HG03520 (cell line): ENCODE measurements around the gene SEC24D.

ENCODE experiments used
- ATAC-seq: cut with Tn5 transposase; IDR thresholded peaks from one replicate; pipeline ENCODE4 v1.9.1; 2021; ENCODE audit warnings: mild to moderate bottlenecking, moderate library complexity; ENCODE audit not compliant: unreplicated experiment

SEC24D gene

GRCh38 chr4:118753685-118754084, 82.2 kb downstream of the SEC24D start:
- ATAC-seq, result no peak

DNA sequence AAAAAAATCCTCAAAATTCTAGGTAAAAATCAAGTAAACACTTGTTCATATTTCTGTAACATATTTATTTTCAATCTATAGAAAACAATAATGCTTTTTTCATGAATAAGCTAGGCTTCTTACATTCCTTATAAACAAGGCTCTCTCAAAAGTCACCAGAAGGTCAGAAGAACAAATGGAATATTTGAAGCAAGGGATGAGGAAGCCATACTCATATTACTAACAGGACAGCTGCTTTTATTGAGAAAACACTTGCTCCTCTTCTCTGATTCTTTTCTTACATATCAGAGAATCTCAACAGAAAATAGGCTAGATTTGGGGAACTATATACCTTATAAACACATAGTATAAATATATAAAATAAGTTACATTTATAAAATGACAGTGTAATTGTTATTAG, 82.8 kb downstream of the SEC24D start:
- no peak for ATAC-seq

DNA sequence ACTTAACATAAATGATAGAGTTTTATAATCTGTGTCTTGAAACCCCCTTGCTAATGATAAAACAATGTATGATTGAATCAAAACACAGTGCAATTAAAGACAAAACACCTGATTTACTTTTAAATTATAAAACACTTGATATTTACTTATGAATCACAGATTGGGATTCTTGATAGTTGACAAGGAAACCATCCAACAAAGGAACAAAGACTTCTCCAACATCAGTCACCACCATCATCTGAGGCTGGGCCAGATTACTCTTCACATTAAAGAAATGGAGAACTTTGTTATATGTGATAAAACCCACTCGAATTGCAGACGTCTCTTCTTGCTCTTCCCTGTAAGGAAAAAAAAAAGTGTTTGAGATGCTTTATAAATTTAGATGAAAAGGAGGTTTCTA, 83.4 kb downstream of the SEC24D start:
- no peak for ATAC-seq

DNA sequence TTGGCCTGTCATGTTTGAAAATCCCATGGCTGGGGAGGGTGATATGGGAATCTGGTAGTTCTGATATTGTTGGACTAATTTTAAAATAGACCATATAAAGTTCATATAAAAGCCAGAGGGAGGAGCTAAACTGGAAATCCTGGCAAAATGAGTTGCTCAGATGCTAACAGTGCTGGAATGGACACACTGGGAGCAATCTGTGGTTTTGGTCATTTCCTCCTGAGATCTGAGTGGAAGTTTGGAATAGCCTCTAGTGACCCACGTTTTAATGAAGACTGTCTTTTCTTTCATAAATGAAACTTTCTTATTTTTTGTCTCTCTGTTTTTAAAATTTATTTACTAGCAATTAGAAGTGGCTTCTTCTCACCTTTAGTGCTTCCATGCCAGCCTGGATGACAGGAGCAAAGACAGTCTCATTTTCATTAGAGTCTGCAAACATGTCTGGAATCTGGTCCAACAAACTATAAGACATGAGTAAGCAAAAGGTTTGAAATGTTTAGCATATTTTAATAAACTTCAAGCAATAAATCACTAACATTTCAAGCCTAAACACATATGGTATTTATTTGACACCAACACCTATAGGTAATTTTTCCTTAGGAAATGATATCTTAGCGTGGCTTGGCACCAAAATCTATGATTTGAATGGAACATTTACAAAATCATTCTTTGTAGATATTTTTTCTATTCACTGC, 84.2 kb downstream of the SEC24D start:
- ATAC-seq, result no peak

GRCh38 chr4:118749347-118749988, 86.5 kb downstream of the SEC24D start:
- no peak for ATAC-seq

DNA sequence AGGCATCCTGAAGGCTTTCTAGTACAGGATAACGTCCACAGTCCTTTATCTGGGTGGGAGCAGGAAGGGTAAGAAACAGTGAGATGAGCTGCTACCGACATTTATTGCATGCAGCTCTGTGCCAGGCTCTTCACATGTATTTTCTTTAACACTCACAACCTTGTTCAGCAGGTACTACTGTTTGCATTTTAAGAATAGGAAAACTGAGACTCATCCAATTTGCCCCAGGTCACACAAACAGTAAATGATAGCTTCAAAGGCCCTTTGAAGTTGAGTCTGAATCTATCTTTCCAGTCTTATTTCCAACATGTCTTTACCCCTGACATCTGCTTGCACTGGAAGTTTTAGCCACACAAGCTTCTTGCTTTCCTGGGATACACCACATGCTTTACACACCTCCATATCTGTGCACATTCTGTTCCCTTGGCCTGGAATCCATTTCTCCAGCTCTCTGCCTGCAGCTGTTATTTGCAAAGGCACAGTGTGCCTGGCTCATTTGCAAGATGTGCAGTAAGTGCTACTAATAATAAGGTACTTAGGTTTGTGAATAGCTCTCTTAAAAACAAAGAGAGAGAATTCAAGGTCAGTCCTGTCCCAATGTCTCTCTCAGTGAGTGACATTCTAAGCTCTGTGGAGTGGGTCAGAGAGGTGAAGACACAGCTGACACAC, 89.5 kb downstream of the SEC24D start:
- ATAC-seq, result no peak

- ATAC-seq, result no peak
Measured at GRCh38 chr4:118745357-118745756, 90.6 kb downstream of the SEC24D start.

DNA sequence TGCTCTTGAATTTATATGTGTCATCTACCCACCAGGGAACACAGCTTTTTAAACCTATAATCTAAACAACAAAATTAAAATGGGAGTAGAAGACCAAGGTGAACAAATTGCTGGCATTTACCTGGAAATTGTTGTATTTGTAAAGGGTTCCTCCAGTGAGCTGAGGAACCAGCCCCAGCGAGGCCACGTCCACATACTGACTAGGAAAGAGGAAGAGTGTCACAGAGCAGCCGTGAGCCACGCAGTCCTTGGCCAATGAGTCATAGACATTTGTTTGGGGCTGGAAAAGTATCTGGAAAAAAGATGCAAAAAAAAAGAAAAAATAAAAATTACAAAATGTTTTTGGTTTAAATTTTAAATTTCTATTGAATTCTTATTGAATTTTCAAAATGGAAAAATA, 92.1 kb downstream of the SEC24D start:
- ATAC-seq, result no peak

- no peak for ATAC-seq
Measured at GRCh38 chr4:118742050-118742449, 93.9 kb downstream of the SEC24D start.

DNA sequence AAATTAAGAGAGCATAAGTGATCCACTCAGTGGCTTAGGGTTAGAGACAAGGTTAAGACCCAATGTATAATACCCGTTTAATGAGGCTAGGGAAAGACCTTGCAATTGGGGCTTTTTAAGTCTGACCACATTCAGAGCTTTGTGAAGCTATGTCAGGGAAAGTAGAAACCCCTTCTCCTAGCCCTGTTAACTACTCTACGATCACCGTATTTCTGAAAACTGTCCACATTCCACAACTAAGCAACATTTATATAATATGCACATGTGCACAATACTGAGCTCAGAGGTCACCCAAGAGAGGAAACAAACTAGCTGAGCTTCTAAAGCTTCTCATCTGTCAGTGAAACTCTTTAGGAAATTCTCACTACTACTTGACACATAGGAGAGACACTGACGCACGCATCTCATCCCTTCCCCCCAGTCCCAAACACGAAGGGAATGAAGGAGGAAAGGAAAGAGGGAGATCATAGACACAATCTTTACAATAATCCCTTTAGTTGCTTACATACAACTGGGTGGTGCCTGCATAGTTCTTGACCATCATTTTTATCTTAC, 94.5 kb downstream of the SEC24D start:
- ATAC-seq, result no peak

DNA sequence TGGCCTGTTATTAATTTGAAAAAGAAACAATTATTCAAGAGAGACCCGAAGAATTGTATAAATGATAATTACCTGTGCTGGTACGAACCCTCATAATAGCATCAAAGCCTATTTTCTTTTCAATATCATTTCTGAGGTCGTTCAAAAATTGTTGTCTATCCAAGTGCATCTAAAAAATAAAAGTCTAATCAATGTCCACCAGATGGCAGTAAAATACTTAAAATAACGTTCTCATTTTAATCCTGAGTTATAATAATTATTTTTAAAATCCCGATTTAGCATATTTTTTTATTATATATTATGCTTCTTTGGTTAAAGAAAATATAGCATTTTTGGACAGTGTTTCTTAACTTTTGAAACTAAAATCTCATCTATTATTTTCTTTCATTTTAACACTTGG, 95.1 kb downstream of the SEC24D start:
- no peak for ATAC-seq

DNA sequence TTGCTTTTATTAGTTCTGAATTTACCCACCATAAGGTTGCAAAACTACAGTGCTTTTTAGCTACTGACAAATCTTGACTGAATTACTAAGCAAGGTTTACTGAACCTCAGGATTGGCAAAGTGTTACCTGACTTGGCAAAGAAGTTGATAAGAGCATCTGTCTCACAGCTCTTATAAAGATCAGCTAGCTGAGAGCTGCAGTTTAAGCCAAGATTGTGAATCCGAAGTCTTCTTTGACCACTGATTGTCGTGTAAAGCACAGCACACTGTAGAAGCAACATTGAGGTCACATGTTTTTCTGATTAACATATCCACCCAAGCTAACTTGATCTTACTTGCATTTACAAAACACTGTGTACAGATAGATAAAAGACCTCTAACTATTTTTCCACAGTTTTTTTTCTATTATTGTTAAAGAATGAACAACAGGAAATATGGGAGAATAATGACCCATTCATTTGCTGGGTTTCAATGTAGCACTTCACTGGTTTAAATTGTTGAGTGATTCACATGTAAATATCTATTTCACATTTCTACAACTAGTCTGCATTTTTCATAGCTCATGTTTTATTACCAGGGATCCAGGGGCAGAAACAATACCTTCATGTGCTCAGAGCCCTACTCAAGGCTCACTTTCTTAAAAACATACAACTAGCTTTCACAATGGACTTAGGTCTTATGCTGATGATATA, 96.8 kb downstream of the SEC24D start:
- no peak for ATAC-seq

DNA sequence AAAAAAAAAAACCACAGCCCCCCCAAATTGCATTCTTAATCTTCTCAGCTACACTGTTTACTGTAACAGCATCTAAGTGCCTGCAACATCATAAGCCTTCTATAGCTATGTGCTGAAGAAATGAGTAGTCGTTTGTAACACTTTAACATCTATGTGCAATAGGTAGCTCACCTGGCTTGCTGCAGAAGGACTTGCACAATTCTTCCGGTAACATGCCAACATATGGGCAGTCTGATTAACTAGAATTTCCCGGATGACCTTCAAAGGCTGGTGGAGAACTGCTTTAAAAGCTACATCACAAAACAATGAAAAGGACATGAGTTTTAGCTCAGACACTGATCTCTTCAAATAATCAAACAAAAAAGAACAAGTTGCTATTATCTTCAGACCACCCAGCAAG, 97.8 kb downstream of the SEC24D start:
- ATAC-seq, result no peak

GRCh38 chr4:118736900-118737299, 99.0 kb downstream of the SEC24D start:
- ATAC-seq, result no peak

GRCh38 chr4:118734491-118735205, 101.3 kb downstream of the SEC24D start:
- ATAC-seq, result no peak

GRCh38 chr4:118732591-118733330, 103.2 kb downstream of the SEC24D start:
- ATAC-seq, result no peak

DNA sequence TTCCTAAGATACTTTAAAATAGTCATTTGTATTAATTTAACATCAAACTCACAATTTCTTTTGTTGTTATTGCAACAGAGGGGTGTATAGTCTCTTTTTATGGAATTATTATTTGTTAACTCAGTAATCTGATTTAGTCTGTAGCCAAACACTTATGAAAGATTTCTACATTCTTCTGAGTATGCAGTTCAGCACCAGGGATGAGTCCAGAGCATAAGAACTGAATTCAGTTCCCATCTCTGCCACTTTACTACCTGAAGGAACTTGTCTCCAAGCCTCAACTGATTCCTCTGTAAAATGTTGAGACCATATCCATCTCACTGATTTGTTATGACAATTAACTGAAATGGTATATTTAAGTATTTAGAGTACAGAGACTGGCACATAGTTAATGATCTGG, 105.2 kb downstream of the SEC24D start:
- no peak for ATAC-seq

DNA sequence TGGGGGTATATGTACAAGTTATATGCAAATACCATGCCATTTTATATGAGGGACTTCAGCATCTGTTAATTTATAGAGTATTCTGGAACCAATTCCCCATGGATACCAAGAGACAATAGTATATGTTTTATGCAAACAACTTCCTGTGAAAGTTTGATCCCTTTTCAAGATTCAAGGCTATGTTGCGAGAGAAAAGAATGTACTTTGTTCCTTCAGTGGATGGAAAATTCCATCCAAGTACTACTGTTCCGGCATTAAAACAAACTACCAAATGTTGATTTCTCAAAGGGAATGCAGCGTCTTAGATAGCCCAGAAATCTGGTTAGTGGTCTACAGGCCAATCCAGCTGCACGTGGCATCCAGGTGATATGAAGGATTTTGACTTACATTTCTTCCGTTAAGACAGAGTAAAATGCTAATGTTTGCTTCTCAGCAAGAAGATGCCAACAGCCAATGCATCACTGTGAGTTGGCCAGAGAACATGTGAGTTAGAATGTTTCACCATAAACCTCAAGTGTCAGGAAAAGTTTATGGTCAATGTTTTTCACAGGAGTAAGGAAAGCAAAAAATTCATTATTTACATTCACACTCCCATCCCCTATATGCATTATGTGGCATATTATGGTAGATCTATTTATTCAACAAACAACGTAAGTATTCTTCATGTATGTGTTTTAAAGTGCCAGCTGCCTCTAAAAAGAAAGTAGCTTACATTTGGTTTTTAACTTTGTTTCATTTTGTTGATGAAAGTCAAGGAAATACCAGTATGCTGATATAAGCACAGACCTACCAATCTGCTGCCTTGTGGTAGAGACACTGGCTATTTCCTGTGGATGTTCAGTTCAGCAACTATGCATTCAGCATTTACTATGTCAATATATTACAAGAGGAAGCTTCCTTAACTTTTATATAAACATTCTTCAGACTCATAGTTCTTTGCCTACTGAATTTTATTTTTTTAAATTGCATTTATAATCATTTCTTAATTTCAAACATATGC, 106.3 kb downstream of the SEC24D start:
- no peak for ATAC-seq

DNA sequence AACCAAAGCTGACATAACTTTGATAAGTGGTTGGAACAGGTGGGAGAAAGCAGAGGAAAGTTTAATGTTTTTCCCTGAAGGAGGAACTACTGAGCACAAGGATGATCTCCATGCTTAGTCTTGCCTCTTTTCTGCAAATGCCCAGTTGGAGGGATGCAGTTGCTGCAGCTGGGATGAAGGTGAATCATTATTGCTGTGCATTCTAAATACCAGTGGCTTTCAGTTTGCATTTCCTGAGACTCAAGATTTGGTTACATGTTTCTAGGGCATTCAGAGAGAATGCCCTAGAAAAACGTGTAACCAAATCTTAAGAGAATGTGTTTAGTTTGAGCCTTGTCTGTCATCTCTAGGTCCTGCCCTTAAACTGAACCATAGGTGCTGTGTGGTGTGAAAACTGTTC, 108.6 kb downstream of the SEC24D start:
- no peak for ATAC-seq
